Measurements from ENCODE around the gene MSX1.

The MSX1 gene

GRCh38 chr4:4872314-4872903 lies 12.9 kb downstream of the MSX1 start:
- peaks cover 82 to 84% of the 10 kb centered on the region in 2 donors for H3K27me3 ChIP-seq (ENCODE audit: control insufficient read depth in 1 of 2, insufficient read depth in 2 of 2, low read length in 2 of 2)
- H3K4me1 ChIP-seq (ENCODE audit: control insufficient read depth, insufficient read depth, low read length): peaks cover 9% of the 10 kb centered on the region
- H3K9me3 ChIP-seq (ENCODE audit: control insufficient read depth in 2 of 2, low read length in 2 of 2): no peaks in the 10 kb centered on the region
- no peak overlapping the region for H3K9ac ChIP-seq (ENCODE audit: low read length in 2 of 2)
- H3K36me3 ChIP-seq (ENCODE audit: control insufficient read depth in 2 of 2, insufficient read depth in 2 of 2, low read length in 2 of 2): no peaks in the 10 kb centered on the region
- no peak overlapping the region for H3K4me3 ChIP-seq (ENCODE audit: low read length in 2 of 2)
- H3K27ac ChIP-seq (ENCODE audit: low read length): no peak overlapping the region

GRCh38 chr4:4873203-4873602 lies 13.7 kb downstream of the MSX1 start:
- no peak overlapping the region for H3K9ac ChIP-seq (ENCODE audit: low read length in 2 of 2)
- no peak overlapping the region for H3K27ac ChIP-seq (ENCODE audit: low read length)
- no peaks in the 10 kb centered on the region for H3K9me3 ChIP-seq (ENCODE audit: control insufficient read depth in 2 of 2, low read length in 2 of 2)
- H3K36me3 ChIP-seq (ENCODE audit: control insufficient read depth in 2 of 2, insufficient read depth in 2 of 2, low read length in 2 of 2): no peaks in the 10 kb centered on the region
- peaks cover 4% of the 10 kb centered on the region for H3K4me1 ChIP-seq (ENCODE audit: control insufficient read depth, insufficient read depth, low read length)
- peaks cover 79 to 80% of the 10 kb centered on the region in 2 donors for H3K27me3 ChIP-seq (ENCODE audit: control insufficient read depth in 1 of 2, insufficient read depth in 2 of 2, low read length in 2 of 2)
- no peak overlapping the region for H3K4me3 ChIP-seq (ENCODE audit: low read length in 2 of 2)

- Histone ChIP-seq H3K27ac (ENCODE audit: low read length) (no peak overlapping the region), H3K27me3 (ENCODE audit: control insufficient read depth in 1 of 2, insufficient read depth in 2 of 2, low read length in 2 of 2) (peaks cover 75% of the 10 kb centered on the region in 2 donors), H3K9ac (ENCODE audit: low read length in 2 of 2) (no peak overlapping the region), H3K4me1 (ENCODE audit: control insufficient read depth, insufficient read depth, low read length) (peaks cover 4% of the 10 kb centered on the region), H3K36me3 (ENCODE audit: control insufficient read depth in 2 of 2, insufficient read depth in 2 of 2, low read length in 2 of 2) (no peaks in the 10 kb centered on the region), H3K9me3 (ENCODE audit: control insufficient read depth in 2 of 2, low read length in 2 of 2) (no peaks in the 10 kb centered on the region), H3K4me3 (ENCODE audit: low read length in 2 of 2) (no peak overlapping the region)
Measured at GRCh38 chr4:4874254-4874653, 14.8 kb downstream of the MSX1 start.

- no peak overlapping the region for H3K27ac ChIP-seq (ENCODE audit: low read length)
- H3K9me3 ChIP-seq (ENCODE audit: control insufficient read depth in 2 of 2, low read length in 2 of 2): no peaks in the 10 kb centered on the region
- H3K4me1 ChIP-seq (ENCODE audit: control insufficient read depth, insufficient read depth, low read length): peaks cover 4% of the 10 kb centered on the region
- H3K27me3 ChIP-seq (ENCODE audit: control insufficient read depth in 1 of 2, insufficient read depth in 2 of 2, low read length in 2 of 2): peaks cover 66 to 70% of the 10 kb centered on the region in 2 donors
- H3K4me3 ChIP-seq (ENCODE audit: low read length in 2 of 2): no peak overlapping the region
- no peak overlapping the region for H3K9ac ChIP-seq (ENCODE audit: low read length in 2 of 2)
- no peaks in the 10 kb centered on the region for H3K36me3 ChIP-seq (ENCODE audit: control insufficient read depth in 2 of 2, insufficient read depth in 2 of 2, low read length in 2 of 2)
Measured at GRCh38 chr4:4875147-4875546, 15.7 kb downstream of the MSX1 start.

GRCh38 chr4:4875611-4876010 lies 16.1 kb downstream of the MSX1 start:
- Histone ChIP-seq H3K9me3 (ENCODE audit: control insufficient read depth in 2 of 2, low read length in 2 of 2) (no peaks in the 10 kb centered on the region), H3K9ac (ENCODE audit: low read length in 2 of 2) (no peak overlapping the region), H3K36me3 (ENCODE audit: control insufficient read depth in 2 of 2, insufficient read depth in 2 of 2, low read length in 2 of 2) (no peaks in the 10 kb centered on the region), H3K27me3 (ENCODE audit: control insufficient read depth in 1 of 2, insufficient read depth in 2 of 2, low read length in 2 of 2) (peaks cover 61 to 65% of the 10 kb centered on the region in 2 donors), H3K4me3 (ENCODE audit: low read length in 2 of 2) (no peak overlapping the region), H3K27ac (ENCODE audit: low read length) (no peak overlapping the region), H3K4me1 (ENCODE audit: control insufficient read depth, insufficient read depth, low read length) (peaks cover 4% of the 10 kb centered on the region)

GRCh38 chr4:4876945-4877661 lies 17.6 kb downstream of the MSX1 start:
- no peak overlapping the region for H3K9ac ChIP-seq (ENCODE audit: low read length in 2 of 2)
- peaks cover 46 to 50% of the 10 kb centered on the region in 2 donors for H3K27me3 ChIP-seq (ENCODE audit: control insufficient read depth in 1 of 2, insufficient read depth in 2 of 2, low read length in 2 of 2)
- H3K4me1 ChIP-seq (ENCODE audit: control insufficient read depth, insufficient read depth, low read length): no peaks in the 10 kb centered on the region
- no peak overlapping the region for H3K4me3 ChIP-seq (ENCODE audit: low read length in 2 of 2)
- no peak overlapping the region for H3K27ac ChIP-seq (ENCODE audit: low read length)
- H3K9me3 ChIP-seq (ENCODE audit: control insufficient read depth in 2 of 2, low read length in 2 of 2): no peaks in the 10 kb centered on the region
- no peaks in the 10 kb centered on the region for H3K36me3 ChIP-seq (ENCODE audit: control insufficient read depth in 2 of 2, insufficient read depth in 2 of 2, low read length in 2 of 2)

GRCh38 chr4:4880492-4880891 lies 21.0 kb downstream of the MSX1 start:
- H3K36me3 ChIP-seq (ENCODE audit: control insufficient read depth in 2 of 2, insufficient read depth in 2 of 2, low read length in 2 of 2): no peaks in the 10 kb centered on the region

GRCh38 chr4:4881432-4881831 lies 22.0 kb downstream of the MSX1 start:
- Histone ChIP-seq H3K4me1 (ENCODE audit: control insufficient read depth, insufficient read depth, low read length) (no peaks in the 10 kb centered on the region), H3K27ac (ENCODE audit: low read length) (no peak overlapping the region), H3K9me3 (ENCODE audit: control insufficient read depth in 2 of 2, low read length in 2 of 2) (no peaks in the 10 kb centered on the region), H3K9ac (ENCODE audit: low read length in 2 of 2) (no peak overlapping the region), H3K36me3 (ENCODE audit: control insufficient read depth in 2 of 2, insufficient read depth in 2 of 2, low read length in 2 of 2) (no peaks in the 10 kb centered on the region), H3K4me3 (ENCODE audit: low read length in 2 of 2) (no peak overlapping the region), H3K27me3 (ENCODE audit: control insufficient read depth in 1 of 2, insufficient read depth in 2 of 2, low read length in 2 of 2) (peaks cover 10 to 19% of the 10 kb centered on the region in 2 donors)

More at GRCh38 chr4:4880492-4880891, 21.0 kb downstream of the MSX1 start:
- Histone ChIP-seq H3K27me3 (ENCODE audit: control insufficient read depth in 1 of 2, insufficient read depth in 2 of 2, low read length in 2 of 2) (peaks cover 14 to 22% of the 10 kb centered on the region in 2 donors), H3K9me3 (ENCODE audit: control insufficient read depth in 2 of 2, low read length in 2 of 2) (no peaks in the 10 kb centered on the region), H3K4me1 (ENCODE audit: control insufficient read depth, insufficient read depth, low read length) (no peaks in the 10 kb centered on the region), H3K27ac (ENCODE audit: low read length) (no peak overlapping the region), H3K4me3 (ENCODE audit: low read length in 2 of 2) (no peak overlapping the region), H3K9ac (ENCODE audit: low read length in 2 of 2) (no peak overlapping the region)

GRCh38 chr4:4884611-4885010 lies 25.1 kb downstream of the MSX1 start:
- Histone ChIP-seq H3K36me3 (ENCODE audit: control insufficient read depth in 2 of 2, insufficient read depth in 2 of 2, low read length in 2 of 2) (no peaks in the 10 kb centered on the region), H3K9me3 (ENCODE audit: control insufficient read depth in 2 of 2, low read length in 2 of 2) (no peaks in the 10 kb centered on the region), H3K4me3 (ENCODE audit: low read length in 2 of 2) (no peak overlapping the region), H3K27ac (ENCODE audit: low read length) (no peak overlapping the region), H3K27me3 (ENCODE audit: control insufficient read depth in 1 of 2, insufficient read depth in 2 of 2, low read length in 2 of 2) (peaks cover 4 to 15% of the 10 kb centered on the region in 2 donors), H3K9ac (ENCODE audit: low read length in 2 of 2) (no peak overlapping the region), H3K4me1 (ENCODE audit: control insufficient read depth, insufficient read depth, low read length) (no peaks in the 10 kb centered on the region)

GRCh38 chr4:4887426-4887825 lies 28.0 kb downstream of the MSX1 start:
- Histone ChIP-seq H3K27me3 (ENCODE audit: control insufficient read depth in 1 of 2, insufficient read depth in 2 of 2, low read length in 2 of 2) (peaks cover 5 to 14% of the 10 kb centered on the region in 2 donors), H3K9ac (ENCODE audit: low read length in 2 of 2) (no peak overlapping the region), H3K4me1 (ENCODE audit: control insufficient read depth, insufficient read depth, low read length) (no peaks in the 10 kb centered on the region), H3K36me3 (ENCODE audit: control insufficient read depth in 2 of 2, insufficient read depth in 2 of 2, low read length in 2 of 2) (no peaks in the 10 kb centered on the region), H3K4me3 (ENCODE audit: low read length in 2 of 2) (no peak overlapping the region), H3K27ac (ENCODE audit: low read length) (no peak overlapping the region), H3K9me3 (ENCODE audit: control insufficient read depth in 2 of 2, low read length in 2 of 2) (no peaks in the 10 kb centered on the region)

- Histone ChIP-seq H3K27me3 (ENCODE audit: control insufficient read depth in 1 of 2, insufficient read depth in 2 of 2, low read length in 2 of 2) (peaks cover 5 to 12% of the 10 kb centered on the region in 2 donors), H3K36me3 (ENCODE audit: control insufficient read depth in 2 of 2, insufficient read depth in 2 of 2, low read length in 2 of 2) (no peaks in the 10 kb centered on the region), H3K9me3 (ENCODE audit: control insufficient read depth in 2 of 2, low read length in 2 of 2) (no peaks in the 10 kb centered on the region), H3K9ac (ENCODE audit: low read length in 2 of 2) (no peak overlapping the region), H3K27ac (ENCODE audit: low read length) (no peak overlapping the region), H3K4me3 (ENCODE audit: low read length in 2 of 2) (no peak overlapping the region), H3K4me1 (ENCODE audit: control insufficient read depth, insufficient read depth, low read length) (no peaks in the 10 kb centered on the region)
Measured at GRCh38 chr4:4888695-4889094, 29.2 kb downstream of the MSX1 start.

All from stomach smooth muscle (tissue), 2 donors.